IPS DF 19.7 (cell line): ENCODE results near the gene SLC43A3.
"Not testable (repeated sequence)": the region's sequence is repeated elsewhere in the genome, so short reads cannot be mapped to it uniquely, and the experiment has no call there.

Experiments used
- DNase-seq: peaks from one replicate; pipeline ENCODE4 v3.0.0-alpha.2; 2013; ENCODE audit warnings: low read depth, low spot score

The SLC43A3 gene

GRCh38 chr11:57459164-57460021 lies 32.5 kb upstream of the SLC43A3 start:
- DNase-seq = no peak

DNA sequence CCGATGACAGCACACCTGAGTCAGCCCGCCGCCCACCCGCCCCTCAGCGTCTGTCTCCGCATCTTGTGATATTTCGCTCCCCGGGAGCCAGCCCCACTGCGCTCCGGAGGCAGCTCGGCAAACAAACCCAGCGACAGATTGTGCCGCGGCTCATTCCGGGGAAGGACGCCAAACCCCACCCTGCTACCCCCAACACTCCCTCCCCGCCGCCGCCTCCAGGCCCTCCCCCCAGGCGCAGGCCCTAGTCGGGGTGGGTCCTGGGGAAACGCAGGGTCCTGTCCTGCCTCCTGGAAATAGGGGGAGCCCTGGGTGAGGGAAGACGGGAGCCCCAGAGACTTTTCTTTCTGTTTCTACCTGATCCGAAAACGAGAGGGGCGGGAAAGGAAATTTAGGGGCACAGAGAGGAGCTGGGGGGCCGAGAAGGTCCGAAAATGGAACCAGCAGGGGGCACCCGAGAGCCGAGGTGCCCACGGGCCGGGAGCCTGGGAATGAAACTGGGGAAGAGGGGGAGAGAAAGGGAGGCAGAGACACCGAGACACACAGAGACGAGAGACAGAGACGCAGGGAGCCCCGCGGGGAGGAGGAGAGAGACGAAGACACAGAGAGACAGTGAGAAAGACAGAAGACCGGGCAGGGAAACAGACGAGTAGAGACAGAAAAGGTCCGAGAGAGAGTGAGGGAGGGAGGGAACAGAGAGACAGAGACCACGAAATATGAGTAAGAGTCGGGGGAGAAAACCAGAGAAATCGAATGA lies 31.7 kb upstream of the SLC43A3 start:
- no peak for DNase-seq

- DNase-seq = no peak
Measured at GRCh38 chr11:57458060-57458409, 31.1 kb upstream of the SLC43A3 start.

DNA sequence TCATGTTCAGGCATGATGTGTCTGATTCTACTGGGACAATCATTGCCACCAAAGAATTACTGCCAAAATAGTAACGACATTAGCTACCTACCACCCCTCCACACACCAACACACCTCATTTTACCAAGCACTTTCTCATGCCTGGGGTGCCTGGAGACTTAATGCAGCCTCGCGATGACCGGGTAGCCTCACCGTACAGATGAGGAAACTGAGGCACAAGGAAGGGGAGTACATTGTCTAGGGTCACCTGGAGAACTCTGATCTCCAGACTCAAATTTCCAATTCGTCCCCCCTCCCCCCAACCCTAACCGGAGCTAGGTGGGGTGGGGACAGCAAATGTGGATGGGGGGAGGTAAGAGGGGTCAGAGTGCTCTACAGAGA lies 30.7 kb upstream of the SLC43A3 start:
- no peak for DNase-seq

GRCh38 chr11:57456960-57457642 lies 30.2 kb upstream of the SLC43A3 start:
- no peak for DNase-seq

- DNase-seq = no peak
Measured at GRCh38 chr11:57453543-57454177, 26.7 kb upstream of the SLC43A3 start.

GRCh38 chr11:57446055-57446454 lies 19.1 kb upstream of the SLC43A3 start:
- no peak for DNase-seq

DNA sequence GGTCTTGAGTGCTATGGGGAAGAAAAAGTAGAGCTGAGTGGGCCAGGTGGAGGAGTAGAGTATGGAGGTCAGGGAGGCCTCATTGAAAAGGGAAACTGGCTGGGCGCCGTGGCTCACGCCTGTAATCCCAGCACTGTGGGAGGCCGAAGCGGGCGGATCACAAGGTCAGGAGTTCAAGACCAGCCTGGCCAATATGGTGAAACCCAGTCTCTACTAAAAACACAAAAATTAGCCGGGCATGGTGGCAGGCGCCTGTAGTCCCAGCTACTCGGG lies 18.1 kb upstream of the SLC43A3 start:
- not testable (repeated sequence) for DNase-seq

- DNase-seq = no peak
Measured at GRCh38 chr11:57444362-57445121, 17.6 kb upstream of the SLC43A3 start.

DNA sequence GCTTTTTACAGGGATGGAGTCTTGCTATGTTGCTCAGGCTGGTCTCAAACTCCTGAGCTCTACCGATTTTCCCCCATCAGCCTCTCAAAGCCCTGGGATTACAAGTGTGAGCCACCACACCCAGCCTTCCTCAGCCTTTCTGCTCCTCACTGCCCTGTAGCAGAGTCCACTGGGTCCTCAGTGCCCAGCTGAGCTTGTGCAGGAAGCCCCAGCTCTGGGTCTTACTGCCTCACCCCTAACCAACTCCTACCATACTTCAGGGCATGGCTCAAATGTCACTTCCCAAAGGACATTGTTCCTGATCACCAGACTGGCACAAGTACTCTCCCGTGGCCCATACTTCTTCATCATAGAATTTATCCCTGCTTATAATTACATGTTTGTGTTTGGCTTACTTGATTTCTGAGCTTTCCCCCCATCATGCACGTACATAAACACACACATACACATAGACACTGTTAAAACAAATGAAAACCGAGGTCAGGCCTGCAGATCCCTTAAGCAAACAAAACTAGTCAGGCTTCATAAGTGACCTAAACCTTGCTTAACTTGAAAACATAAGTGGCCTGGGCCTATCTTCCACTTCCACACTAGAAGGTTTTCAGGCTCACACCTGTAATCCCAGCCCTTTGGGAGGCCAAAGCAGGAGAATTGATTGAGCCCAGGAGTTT lies 14.0 kb upstream of the SLC43A3 start:
- no peak for DNase-seq

DNA sequence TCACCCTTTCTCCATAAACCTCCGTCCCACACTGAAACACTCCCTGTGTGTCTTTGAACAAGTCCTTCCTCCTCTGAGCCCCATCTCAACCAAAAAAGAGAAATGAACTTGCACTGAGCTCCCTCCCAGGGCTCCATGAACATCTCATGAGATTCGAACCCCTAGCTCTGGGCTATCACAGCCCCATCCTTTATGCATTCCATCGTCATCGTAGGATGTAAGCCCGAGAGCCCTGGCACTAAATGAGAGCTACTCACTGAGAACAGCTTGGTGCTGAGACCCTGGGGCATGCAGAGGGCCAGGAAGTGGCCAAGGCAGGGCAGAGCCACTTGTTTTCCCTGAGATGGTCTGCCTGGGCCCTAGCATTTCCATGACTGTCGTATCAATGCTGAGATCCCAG lies 12.9 kb upstream of the SLC43A3 start:
- DNase-seq = no peak

DNA sequence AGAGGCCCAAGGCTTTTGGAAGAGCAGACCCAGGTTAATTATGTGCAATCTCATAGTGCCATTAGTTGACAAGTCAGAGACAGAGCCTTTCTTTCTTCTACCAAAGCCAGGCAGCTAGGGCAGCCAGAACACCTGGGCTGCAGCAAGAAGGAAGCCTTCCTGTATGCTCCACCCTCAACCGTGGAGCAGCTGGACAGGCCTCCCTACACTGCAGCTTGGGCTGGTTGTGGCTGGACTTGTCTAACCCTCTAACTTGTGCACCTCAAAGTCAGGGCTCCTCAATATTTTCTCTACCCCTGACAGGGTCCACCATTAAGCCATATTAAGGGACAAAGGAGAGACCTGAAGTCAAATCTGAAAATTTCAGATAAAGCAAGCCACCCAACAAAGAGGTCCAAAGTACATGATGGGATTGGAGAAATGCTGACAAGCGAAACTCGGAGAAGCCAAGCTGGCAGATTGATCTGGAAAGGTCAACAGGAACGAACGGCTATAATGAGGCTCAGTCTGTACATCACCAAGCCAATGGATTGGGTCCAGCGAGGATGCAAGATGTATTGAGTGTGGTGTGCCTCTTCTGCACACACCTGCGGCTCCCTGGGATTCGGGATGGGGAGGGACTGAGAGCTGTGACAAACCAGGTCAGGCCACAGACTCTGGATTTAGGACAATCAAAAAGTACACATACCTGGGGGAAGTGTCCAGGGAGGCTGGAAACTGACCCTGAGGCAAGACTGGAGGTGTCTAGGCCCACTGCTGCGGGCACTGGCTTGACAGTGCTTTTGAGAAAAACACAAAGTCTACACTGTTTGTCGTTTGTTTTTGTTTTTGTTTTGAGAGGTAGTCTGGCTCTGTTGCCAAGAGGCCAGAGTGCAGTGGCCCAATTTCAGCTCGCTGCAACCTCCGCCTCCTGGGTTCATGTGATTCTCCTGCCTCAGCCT lies 11.7 kb upstream of the SLC43A3 start:
- no peak for DNase-seq

DNA sequence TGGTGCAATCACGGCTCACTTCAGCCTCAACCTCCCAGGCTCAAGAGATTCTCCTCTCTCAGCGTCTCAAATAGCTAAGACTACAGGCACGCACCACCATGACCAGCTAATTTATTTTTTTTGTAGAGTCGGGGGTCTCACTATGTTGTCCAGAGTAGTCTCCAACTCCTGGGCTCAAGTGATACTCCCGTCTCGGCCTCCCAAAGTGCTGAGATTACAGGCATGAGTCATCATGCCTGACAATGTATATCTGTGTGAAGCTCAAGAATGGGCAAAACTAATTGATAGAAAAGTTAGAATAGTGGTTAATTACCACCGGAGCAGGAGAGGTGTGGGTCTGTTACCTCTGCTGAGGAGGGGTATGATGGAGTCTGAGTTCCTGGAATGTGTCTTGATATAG lies 9.1 kb upstream of the SLC43A3 start:
- DNase-seq = no peak

DNA sequence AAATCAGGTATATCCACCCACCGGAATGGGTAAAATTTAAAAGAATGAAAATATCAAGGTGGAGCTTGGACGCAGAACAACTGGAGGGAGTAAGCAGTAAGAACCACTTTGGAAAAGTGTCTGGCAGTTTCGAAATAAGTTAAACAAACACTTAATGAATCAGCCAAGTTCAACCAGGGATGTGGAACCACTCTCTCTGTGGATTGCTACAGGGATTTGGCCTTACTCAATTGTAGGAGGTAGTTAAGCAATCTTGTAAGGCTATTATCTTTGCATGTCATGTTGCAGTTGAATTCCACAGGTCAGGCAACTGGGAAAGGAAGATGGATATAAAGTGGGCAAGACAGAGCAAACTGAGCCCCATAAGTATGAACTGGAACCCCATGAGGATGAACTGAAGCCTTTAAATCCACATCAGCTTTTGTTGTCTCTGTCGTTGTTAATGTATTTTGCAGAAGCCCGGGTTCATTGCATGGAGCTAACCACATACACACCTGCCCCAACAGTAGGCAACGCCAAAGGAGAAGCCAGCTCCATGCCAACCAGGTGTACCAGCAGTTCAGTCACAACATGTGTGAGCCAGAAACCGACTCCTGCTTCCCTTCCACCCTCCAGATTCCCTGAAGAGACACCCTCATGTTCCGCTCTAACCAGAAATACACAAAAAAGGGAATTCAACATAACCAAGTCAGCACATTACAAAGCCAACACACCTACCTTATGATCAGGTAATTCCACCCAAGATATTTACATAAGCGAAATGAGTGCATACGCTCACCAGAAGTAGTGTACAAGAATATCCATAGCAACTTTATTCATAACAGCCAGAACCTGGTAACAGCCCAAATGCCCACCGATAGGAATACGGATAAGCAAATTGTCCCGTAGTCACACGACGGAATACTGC lies 8.0 kb upstream of the SLC43A3 start:
- DNase-seq = no peak

- DNase-seq = no peak
Measured at GRCh38 chr11:57432714-57433163, 5.8 kb upstream of the SLC43A3 start.

- DNase-seq = no peak
Measured at GRCh38 chr11:57432149-57432561, 5.2 kb upstream of the SLC43A3 start.

GRCh38 chr11:57430952-57431351 lies 4.0 kb upstream of the SLC43A3 start:
- no peak for DNase-seq

GRCh38 chr11:57429946-57430345 lies 3.0 kb upstream of the SLC43A3 start:
- DNase-seq = no peak

GRCh38 chr11:57428643-57429042 lies 1.7 kb upstream of the SLC43A3 start:
- DNase-seq = no peak
